Smooth muscle cell (in vitro differentiated cells): ENCODE results near the gene STK24. TPM values are rescaled to one million over a fixed set of nuclear protein-coding genes. Genes with fewer than 3 reads are reported as not detected.

Experiments
- DNase-seq: peaks from one replicate; lab custom pipeline; 2025; ENCODE audit not compliant: unreplicated experiment; lab: John Stamatoyannopoulos, UW
- H2AFZ ChIP-seq: fragments of 200-600 bp; sonication (generic); 2 replicates; pipeline ENCODE4 v1.6.0; 2016; ENCODE audit warnings: antibody characterized with exemption, low read depth, mild to moderate bottlenecking
- H3F3A ChIP-seq: fragments of 200-600 bp; sonication (generic); 2 replicates; pipeline ENCODE4 v1.6.0; 2017; ENCODE audit warnings: antibody characterized with exemption, low read depth
- H3K27ac ChIP-seq: fragments of 200-600 bp; sonication (generic); 2 replicates; pipeline ENCODE4 v1.5.1; 2016; ENCODE audit warnings: low read depth, mild to moderate bottlenecking
- H3K27me3 ChIP-seq: fragments of 200-600 bp; sonication (generic); 2 replicates; pipeline ENCODE4 v1.6.1; 2016; ENCODE audit warnings: low read depth, mild to moderate bottlenecking
- H3K36me3 ChIP-seq: fragments of 200-600 bp; sonication (generic); 2 replicates; pipeline ENCODE4 v1.5.1; 2016; ENCODE audit warnings: low read depth
- H3K4me1 ChIP-seq: fragments of 200-600 bp; sonication (generic); 2 replicates; pipeline ENCODE4 v1.5.1; 2016; ENCODE audit warnings: low read depth
- H3K4me2 ChIP-seq: fragments of 200-600 bp; sonication (generic); 2 replicates; pipeline ENCODE4 v1.6.0; 2016; ENCODE audit warnings: mild to moderate bottlenecking
- H3K4me3 ChIP-seq: fragments of 200-600 bp; sonication (generic); 2 replicates; pipeline ENCODE4 v1.5.1; 2016; ENCODE audit warnings: mild to moderate bottlenecking
- H3K79me2 ChIP-seq: fragments of 200-600 bp; sonication (generic); 2 replicates; pipeline ENCODE4 v1.6.0; 2016; ENCODE audit warnings: low read depth, mild to moderate bottlenecking
- H3K9ac ChIP-seq: fragments of 200-600 bp; sonication (generic); 2 replicates; pipeline ENCODE4 v1.6.0; 2016; ENCODE audit warnings: low read depth
- H3K9me3 ChIP-seq: fragments of 200-600 bp; sonication (generic); replicated peaks from 2 replicates; pipeline ENCODE4 v1.5.1; 2016; ENCODE audit warnings: low read depth
- H4K20me1 ChIP-seq: fragments of 200-600 bp; sonication (generic); 2 replicates; pipeline ENCODE4 v1.6.0; 2016; ENCODE audit warnings: low read depth
- WGBS: methylation state at CpG from one replicate; pipeline ENCODE4 v1.1.7; 2016; ENCODE audit warnings: low lambda C conversion rate; 5-methylcytosine and 5-hydroxymethylcytosine counted together
- polyA plus RNA-seq: library from polyadenylated mRNA; unstranded; fragments of >200 nt; fragmentation: Nextera tagmentation; extraction: Ambion mirVana; gene quantifications from 2 replicates; pipeline ENCODE4 v1.2.1, GENCODE V29; 2016
- total RNA-seq: library from RNA; depleted of rRNA; stranded (reverse); fragments of >200 nt; gene quantifications from 2 replicates; pipeline ENCODE4 v1.2.3, GENCODE V29; 2014
- TF ChIP-seq, protein P1 (sequence below): fragments of 200-600 bp; sonication (generic); IDR thresholded peaks from 2 replicates; pipeline ENCODE4 v1.5.1; 2017; ENCODE audit warnings: borderline replicate concordance, mild to moderate bottlenecking, antibody characterized with exemption; ENCODE audit not compliant: insufficient read depth, poor library complexity, severe bottlenecking

Gene STK24
- total and polyA plus RNA-seq, 2 experiments from 2014 or later: 80.2 to 89.1 TPM

- no peaks in the 10 kb centered on the region for H3K36me3 ChIP-seq
- H3K4me3 ChIP-seq: peak overlapping the region; percentile 99
- H3K9me3 ChIP-seq: no peaks in the 10 kb centered on the region
- TF ChIP-seq, protein P1, sequence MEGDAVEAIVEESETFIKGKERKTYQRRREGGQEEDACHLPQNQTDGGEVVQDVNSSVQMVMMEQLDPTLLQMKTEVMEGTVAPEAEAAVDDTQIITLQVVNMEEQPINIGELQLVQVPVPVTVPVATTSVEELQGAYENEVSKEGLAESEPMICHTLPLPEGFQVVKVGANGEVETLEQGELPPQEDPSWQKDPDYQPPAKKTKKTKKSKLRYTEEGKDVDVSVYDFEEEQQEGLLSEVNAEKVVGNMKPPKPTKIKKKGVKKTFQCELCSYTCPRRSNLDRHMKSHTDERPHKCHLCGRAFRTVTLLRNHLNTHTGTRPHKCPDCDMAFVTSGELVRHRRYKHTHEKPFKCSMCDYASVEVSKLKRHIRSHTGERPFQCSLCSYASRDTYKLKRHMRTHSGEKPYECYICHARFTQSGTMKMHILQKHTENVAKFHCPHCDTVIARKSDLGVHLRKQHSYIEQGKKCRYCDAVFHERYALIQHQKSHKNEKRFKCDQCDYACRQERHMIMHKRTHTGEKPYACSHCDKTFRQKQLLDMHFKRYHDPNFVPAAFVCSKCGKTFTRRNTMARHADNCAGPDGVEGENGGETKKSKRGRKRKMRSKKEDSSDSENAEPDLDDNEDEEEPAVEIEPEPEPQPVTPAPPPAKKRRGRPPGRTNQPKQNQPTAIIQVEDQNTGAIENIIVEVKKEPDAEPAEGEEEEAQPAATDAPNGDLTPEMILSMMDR: no peak
- DNase-seq: peak; percentile 19
- no peak overlapping the region for H2AFZ ChIP-seq
- H3K9ac ChIP-seq: peak overlapping the region; percentile 92
- H3F3A ChIP-seq: peaks cover 12% of the 10 kb centered on the region
- H3K79me2 ChIP-seq: peaks cover 51% of the 10 kb centered on the region
- peaks cover 51% of the 10 kb centered on the region for H4K20me1 ChIP-seq
- peaks cover 30% of the 10 kb centered on the region for H3K4me1 ChIP-seq
- H3K4me2 ChIP-seq: peak overlapping the region; percentile 100
- H3K27ac ChIP-seq: peak overlapping the region; percentile 78
- under 1% methylated on average over 47 of the region's 98 CpGs for WGBS
- H3K27me3 ChIP-seq: no peaks in the 10 kb centered on the region
Measured at GRCh38 chr13:98576200-98576945, 534 bp downstream of the STK24 start.

DNA sequence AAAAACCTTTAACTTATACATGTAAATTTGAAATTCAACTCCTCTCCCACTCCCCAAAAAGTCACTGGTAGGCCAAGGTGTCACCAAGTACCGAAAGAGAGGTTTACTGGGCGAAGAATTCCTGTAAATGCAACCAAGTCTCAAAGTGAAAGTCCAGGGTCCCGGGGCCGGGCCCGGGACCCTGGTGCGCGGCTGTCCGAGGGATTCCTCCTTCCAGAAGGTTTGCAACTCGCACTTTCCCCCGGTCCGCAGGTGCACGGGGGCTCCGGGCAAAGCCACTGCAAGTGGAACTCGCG, 1.1 kb downstream of the STK24 start:
- 1% methylated on average over 15 of the region's 15 CpGs for WGBS
- H3K4me1 ChIP-seq: peaks cover 35% of the 10 kb centered on the region
- H3K27ac ChIP-seq: peak overlapping the region; percentile 78
- H3K9me3 ChIP-seq: no peaks in the 10 kb centered on the region
- H3K4me2 ChIP-seq: peak overlapping the region; percentile 100
- H3F3A ChIP-seq: peaks cover 10% of the 10 kb centered on the region
- no peak overlapping the region for H2AFZ ChIP-seq
- peaks cover 56% of the 10 kb centered on the region for H3K79me2 ChIP-seq
- peaks cover 56% of the 10 kb centered on the region for H4K20me1 ChIP-seq
- H3K4me3 ChIP-seq: peak overlapping the region; percentile 99
- TF ChIP-seq, protein P1: no peak
- DNase-seq: no peak
- H3K9ac ChIP-seq: peak overlapping the region; percentile 92
- no peaks in the 10 kb centered on the region for H3K27me3 ChIP-seq
- no peaks in the 10 kb centered on the region for H3K36me3 ChIP-seq

DNA sequence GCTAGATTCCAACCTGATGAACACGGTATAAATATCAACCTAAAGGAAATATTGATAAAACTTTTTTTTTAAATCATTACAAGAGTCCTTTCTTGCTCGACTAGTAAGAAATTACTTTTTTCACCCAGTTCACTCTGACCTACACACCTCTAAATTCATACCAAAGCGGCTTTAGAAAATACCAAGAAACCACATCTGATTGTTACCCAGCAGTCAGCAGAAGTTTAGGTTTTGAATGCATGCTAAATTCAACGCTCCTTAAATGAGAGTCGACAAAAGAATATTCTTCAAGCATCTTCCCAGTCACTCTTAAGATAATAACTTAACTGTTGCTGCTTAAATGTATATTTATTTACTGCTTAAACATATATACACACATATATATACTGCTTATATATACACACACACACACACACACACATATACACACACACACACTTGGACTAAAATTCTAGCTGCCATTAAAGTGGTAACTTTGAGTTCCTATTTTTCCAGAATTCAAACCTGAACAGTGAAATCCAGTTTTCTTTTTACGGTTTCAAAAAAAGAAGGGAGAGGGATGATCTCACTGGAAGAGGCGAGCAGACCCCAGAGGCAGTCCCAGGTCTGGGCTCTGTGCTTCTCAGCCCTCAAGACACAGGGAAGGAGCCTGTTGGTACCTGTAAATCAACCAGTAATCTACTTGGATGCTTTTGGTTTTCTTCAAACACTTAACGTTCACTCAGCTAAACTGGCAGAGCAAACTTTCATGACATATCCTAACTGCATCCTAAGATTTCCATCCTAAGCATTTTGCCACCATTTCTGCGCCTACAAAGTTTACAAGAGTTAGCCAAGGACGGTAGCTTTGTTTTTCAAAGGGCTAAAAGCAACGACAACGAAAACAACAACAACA, 1.7 kb downstream of the STK24 start:
- Histone ChIP-seq H3K36me3 (no peaks in the 10 kb centered on the region), H3K9ac (peak overlapping the region; percentile 92), H2AFZ (no peak overlapping the region), H3K4me2 (peak overlapping the region; percentile 100), H3K4me1 (peaks cover 39% of the 10 kb centered on the region), H4K20me1 (peaks cover 62% of the 10 kb centered on the region), H3K9me3 (no peaks in the 10 kb centered on the region), H3K27me3 (no peaks in the 10 kb centered on the region), H3K27ac (peak overlapping the region; percentile 78), H3K79me2 (peaks cover 62% of the 10 kb centered on the region), H3F3A (peaks cover 13% of the 10 kb centered on the region), H3K4me3 (peak overlapping the region; percentile 99)
- no peak for DNase-seq
- 13% methylated on average over 12 of the region's 12 CpGs for WGBS
- TF ChIP-seq, protein P1: no peak
